ENCODE measurements around the gene FLVCR2. TPM values are rescaled to one million over a fixed set of nuclear protein-coding genes. Genes with fewer than 3 reads are reported as not detected.

Gene FLVCR2
- total RNA-seq, 2 donors from 2014 or later, result 6.2 to 8.9 TPM

DNA sequence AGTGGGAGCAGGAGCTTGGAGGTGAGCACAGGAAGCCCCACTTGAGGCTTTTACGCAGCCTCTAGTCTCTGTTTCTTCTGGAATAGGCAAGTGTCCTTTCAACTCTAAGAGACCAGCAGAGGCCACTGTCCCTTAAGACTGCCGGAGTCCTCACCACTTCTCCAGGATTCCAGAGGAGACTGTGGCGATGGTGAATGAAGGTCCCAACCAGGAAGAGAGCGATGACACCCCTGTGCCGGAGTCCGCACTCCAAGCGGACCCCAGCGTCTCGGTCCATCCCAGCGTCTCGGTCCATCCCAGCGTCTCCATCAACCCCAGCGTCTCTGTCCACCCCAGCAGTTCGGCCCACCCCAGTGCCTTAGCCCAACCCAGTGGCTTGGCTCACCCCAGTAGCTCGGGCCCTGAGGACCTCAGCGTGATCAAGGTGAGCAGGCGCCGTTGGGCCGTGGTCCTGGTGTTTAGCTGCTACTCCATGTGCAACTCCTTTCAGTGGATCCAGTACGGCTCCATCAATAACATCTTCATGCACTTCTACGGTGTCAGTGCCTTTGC lies 442 bp downstream of the FLVCR2 start:
- H3K9ac ChIP-seq (ENCODE audit: extremely low read depth, low read length, poor library complexity, severe bottlenecking), result peak overlapping the region; percentile 33
- H3K4me3 Mint-ChIP-seq, result no peak overlapping the region
- no peaks in the 10 kb centered on the region for H3K9me3 ChIP-seq (ENCODE audit: control insufficient read depth, low read length)
- H3K4me1 Mint-ChIP-seq, result no peaks in the 10 kb centered on the region
- H3K4me1 ChIP-seq (ENCODE audit: control insufficient read depth, insufficient read depth, low read length), result no peaks in the 10 kb centered on the region
- H3K36me3 ChIP-seq (ENCODE audit: control insufficient read depth, insufficient read depth, low read length), result no peaks in the 10 kb centered on the region
- H3K27ac ChIP-seq (ENCODE audit: low read depth, low read length), result peak overlapping the region; percentile 42
- peaks cover 28% of the 10 kb centered on the region for H3K27me3 Mint-ChIP-seq (ENCODE audit: insufficient read depth)
- no peak overlapping the region for H3K27ac Mint-ChIP-seq
- no peak for DNase-seq
- H3K36me3 Mint-ChIP-seq (ENCODE audit: low read depth), result no peaks in the 10 kb centered on the region
- H3K4me3 ChIP-seq (ENCODE audit: low read length), result peak overlapping the region; percentile 84
- 68 to 71% methylated on average over 12 to 21 of the region's 21 CpGs for WGBS, 2 experiments (ENCODE audit: insufficient coverage in 1 of 2, insufficient read length in 1 of 2)
- peaks cover 2% of the 10 kb centered on the region for H3K9me3 Mint-ChIP-seq
- TF ChIP-seq, protein P1, sequence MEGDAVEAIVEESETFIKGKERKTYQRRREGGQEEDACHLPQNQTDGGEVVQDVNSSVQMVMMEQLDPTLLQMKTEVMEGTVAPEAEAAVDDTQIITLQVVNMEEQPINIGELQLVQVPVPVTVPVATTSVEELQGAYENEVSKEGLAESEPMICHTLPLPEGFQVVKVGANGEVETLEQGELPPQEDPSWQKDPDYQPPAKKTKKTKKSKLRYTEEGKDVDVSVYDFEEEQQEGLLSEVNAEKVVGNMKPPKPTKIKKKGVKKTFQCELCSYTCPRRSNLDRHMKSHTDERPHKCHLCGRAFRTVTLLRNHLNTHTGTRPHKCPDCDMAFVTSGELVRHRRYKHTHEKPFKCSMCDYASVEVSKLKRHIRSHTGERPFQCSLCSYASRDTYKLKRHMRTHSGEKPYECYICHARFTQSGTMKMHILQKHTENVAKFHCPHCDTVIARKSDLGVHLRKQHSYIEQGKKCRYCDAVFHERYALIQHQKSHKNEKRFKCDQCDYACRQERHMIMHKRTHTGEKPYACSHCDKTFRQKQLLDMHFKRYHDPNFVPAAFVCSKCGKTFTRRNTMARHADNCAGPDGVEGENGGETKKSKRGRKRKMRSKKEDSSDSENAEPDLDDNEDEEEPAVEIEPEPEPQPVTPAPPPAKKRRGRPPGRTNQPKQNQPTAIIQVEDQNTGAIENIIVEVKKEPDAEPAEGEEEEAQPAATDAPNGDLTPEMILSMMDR (conservative IDR thresholded peaks at IDR 0.05), result peak; percentile 68
- H3K27me3 ChIP-seq (ENCODE audit: control insufficient read depth, insufficient read depth, low read length, poor library complexity, severe bottlenecking), result no peaks in the 10 kb centered on the region

DNA sequence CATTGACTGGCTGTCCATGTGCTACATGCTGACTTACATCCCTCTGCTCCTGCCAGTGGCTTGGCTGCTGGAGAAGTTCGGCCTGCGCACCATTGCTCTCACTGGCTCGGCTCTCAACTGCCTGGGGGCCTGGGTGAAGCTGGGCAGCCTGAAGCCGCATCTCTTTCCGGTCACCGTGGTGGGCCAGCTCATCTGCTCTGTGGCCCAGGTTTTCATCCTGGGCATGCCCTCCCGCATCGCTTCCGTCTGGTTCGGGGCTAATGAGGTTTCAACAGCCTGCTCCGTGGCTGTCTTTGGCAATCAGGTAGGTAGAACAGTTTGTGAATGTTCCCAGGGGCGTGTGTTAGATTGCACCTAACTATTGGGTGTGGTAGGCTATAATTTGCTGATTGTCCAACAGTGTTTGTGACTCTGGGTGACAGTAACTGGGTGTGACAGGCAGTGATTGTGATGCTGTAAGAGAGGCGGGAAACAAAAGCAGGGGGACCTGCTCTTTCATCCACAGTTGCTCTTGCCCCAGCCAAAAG lies 981 bp downstream of the FLVCR2 start:
- no peaks in the 10 kb centered on the region for H3K36me3 ChIP-seq (ENCODE audit: control insufficient read depth, insufficient read depth, low read length)
- no peak for DNase-seq
- peaks cover 5% of the 10 kb centered on the region for H3K4me1 Mint-ChIP-seq
- no peak overlapping the region for H3K27ac Mint-ChIP-seq
- no peaks in the 10 kb centered on the region for H3K27me3 ChIP-seq (ENCODE audit: control insufficient read depth, insufficient read depth, low read length, poor library complexity, severe bottlenecking)
- H3K9ac ChIP-seq (ENCODE audit: extremely low read depth, low read length, poor library complexity, severe bottlenecking), result no peak overlapping the region
- H3K9me3 ChIP-seq (ENCODE audit: control insufficient read depth, low read length), result no peaks in the 10 kb centered on the region
- peaks cover 2% of the 10 kb centered on the region for H3K9me3 Mint-ChIP-seq
- no peak overlapping the region for H3K27ac ChIP-seq (ENCODE audit: low read depth, low read length)
- no peaks in the 10 kb centered on the region for H3K4me1 ChIP-seq (ENCODE audit: control insufficient read depth, insufficient read depth, low read length)
- peaks cover 25% of the 10 kb centered on the region for H3K27me3 Mint-ChIP-seq (ENCODE audit: insufficient read depth)
- H3K4me3 Mint-ChIP-seq, result no peak overlapping the region
- TF ChIP-seq, protein P1 (conservative IDR thresholded peaks at IDR 0.05), result no peak
- 89 to 95% methylated on average over 11 to 13 of the region's 13 CpGs for WGBS, 2 experiments (ENCODE audit: insufficient coverage in 1 of 2, insufficient read length in 1 of 2)
- H3K4me3 ChIP-seq (ENCODE audit: low read length), result peak overlapping the region; percentile 84
- no peaks in the 10 kb centered on the region for H3K36me3 Mint-ChIP-seq (ENCODE audit: low read depth)

DNA sequence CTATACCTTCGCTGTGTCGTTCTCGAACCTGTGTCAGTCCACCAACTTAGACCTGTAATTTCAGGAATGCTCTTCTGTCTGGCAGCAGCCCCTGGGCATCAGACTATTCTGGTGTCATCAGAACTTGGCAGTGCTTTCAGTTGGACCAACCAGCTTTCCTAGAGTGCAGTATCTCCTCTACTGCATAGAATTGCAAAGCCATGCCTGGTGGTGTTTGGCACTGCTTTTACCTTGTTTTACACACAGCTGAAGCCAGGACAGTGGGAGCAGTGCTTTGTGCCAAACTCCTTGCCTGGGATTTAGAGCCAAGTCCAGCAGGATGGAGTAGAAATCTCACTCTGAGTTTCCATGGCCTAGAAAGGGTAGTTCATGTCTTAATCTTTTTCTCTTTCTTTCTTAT lies 1.5 kb downstream of the FLVCR2 start:
- peak overlapping the region; percentile 41 for H3K9ac ChIP-seq (ENCODE audit: extremely low read depth, low read length, poor library complexity, severe bottlenecking)
- peaks cover 21% of the 10 kb centered on the region for H3K27me3 Mint-ChIP-seq (ENCODE audit: insufficient read depth)
- no peaks in the 10 kb centered on the region for H3K27me3 ChIP-seq (ENCODE audit: control insufficient read depth, insufficient read depth, low read length, poor library complexity, severe bottlenecking)
- no peaks in the 10 kb centered on the region for H3K36me3 Mint-ChIP-seq (ENCODE audit: low read depth)
- no peaks in the 10 kb centered on the region for H3K36me3 ChIP-seq (ENCODE audit: control insufficient read depth, insufficient read depth, low read length)
- peak overlapping the region; percentile 84 for H3K4me3 ChIP-seq (ENCODE audit: low read length)
- TF ChIP-seq, protein P1 (conservative IDR thresholded peaks at IDR 0.05), result no peak
- no peak overlapping the region for H3K4me3 Mint-ChIP-seq
- WGBS, 2 experiments (ENCODE audit: insufficient coverage in 1 of 2, insufficient read length in 1 of 2), result 87 to 91% methylated on average over 3 of the region's 3 CpGs
- H3K27ac ChIP-seq (ENCODE audit: low read depth, low read length), result no peak overlapping the region
- H3K4me1 Mint-ChIP-seq, result peaks cover 10% of the 10 kb centered on the region
- H3K27ac Mint-ChIP-seq, result no peak overlapping the region
- no peaks in the 10 kb centered on the region for H3K4me1 ChIP-seq (ENCODE audit: control insufficient read depth, insufficient read depth, low read length)
- no peaks in the 10 kb centered on the region for H3K9me3 ChIP-seq (ENCODE audit: control insufficient read depth, low read length)
- no peaks in the 10 kb centered on the region for H3K9me3 Mint-ChIP-seq
- no peak for DNase-seq

Measured in endodermal cell (in vitro differentiated cells).